ENCODE data around the gene ZFP42. TPM values are rescaled to one million over a fixed set of nuclear protein-coding genes. Genes with fewer than 3 reads are reported as not detected.

The ZFP42 gene
- total and polyA plus RNA-seq, 2 of the 8 experiments (the other 6 are each of a cell fraction or from before 2014, with no cell fraction given), result 69.4 to 188 TPM

DNA sequence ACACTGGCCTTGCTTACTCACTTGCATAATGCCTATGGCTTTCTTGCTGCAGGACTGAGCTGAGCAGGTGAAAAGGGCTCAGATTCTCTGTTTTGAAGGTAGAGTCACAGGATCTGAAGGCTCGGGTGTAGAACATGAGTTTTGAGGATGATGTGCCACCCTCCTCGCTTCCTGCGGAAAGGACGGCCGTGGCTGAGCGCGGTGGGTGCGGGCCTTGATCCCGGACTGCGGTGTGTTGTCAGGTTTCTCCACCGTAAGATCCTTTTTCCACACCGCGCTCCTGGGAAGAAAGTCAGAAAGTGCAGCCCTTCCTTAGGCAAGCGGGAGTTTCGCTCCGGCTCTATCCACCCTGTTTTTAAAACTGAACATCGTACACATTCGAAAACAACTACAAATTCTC is 36.2 kb downstream of the ZFP42 start:
- FAIRE-seq, result no peak
- peak overlapping the region; percentile 16 to 51 (median 28); a peak in 6 of 8 replicates for H3K4me3 ChIP-seq (ENCODE audit: extremely low read depth in 1 of 4, insufficient read depth in 2 of 4, low read depth in 3 of 4, low read length in 4 of 4)
- peak overlapping the region; percentile 87 for H3K27ac ChIP-seq (ENCODE audit: low read depth, low read length)
- TF ChIP-seq SP2 (IDR thresholded peaks at IDR 0.05; ENCODE audit: low read length) (no peak), CBX8 (IDR thresholded peaks at IDR 0.05; ENCODE audit: borderline replicate concordance, low read depth, low read length) (no peak), BACH1 (IDR thresholded peaks at IDR 0.05; ENCODE audit: low read length) (no peak), KDM5A (IDR thresholded peaks at IDR 0.05; ENCODE audit: low read length) (no peak), EP300 (IDR thresholded peaks at IDR 0.05; ENCODE audit: borderline replicate concordance in 1 of 2, low read depth in 2 of 2, low read length in 2 of 2) (no peak), SRF (IDR thresholded peaks at IDR 0.05; ENCODE audit: low read depth, low read length) (no peak), TCF12 (IDR thresholded peaks at IDR 0.05; ENCODE audit: low read depth, low read length) (no peak), MAFK (IDR thresholded peaks at IDR 0.05; ENCODE audit: low read depth, low read length) (no peak)

More for the DNA sequence above, 36.2 kb downstream of the ZFP42 start:
- H3K23ac ChIP-seq (ENCODE audit: insufficient read length), result no peak overlapping the region
- no peak overlapping the region; the same call in 1 of the 2 replicates for H4K8ac ChIP-seq (ENCODE audit: extremely low read depth, insufficient read depth, low read length)
- WGBS, 2 experiments (ENCODE audit: extremely low coverage in 1 of 2, insufficient coverage in 1 of 2, insufficient read length in 1 of 2, insufficient replicate concordance in 2 of 2, low coverage in 1 of 2, low lambda C conversion rate in 2 of 2, missing lambda C conversion rate in 1 of 2), result 4% methylated on average over 18 of the region's 18 CpGs; no CpG with 5 or more reads in 1 of the 2 experiments
- H4K20me1 ChIP-seq (replicated peaks in 1 of 2; ENCODE audit: control insufficient read depth in 1 of 2, insufficient read depth in 2 of 2, low read length in 2 of 2), result peaks cover 0 to 3% of the 10 kb centered on the region in 2 experiments
- peak overlapping the region; percentile 98; the same call in 1 of the 2 replicates for H2BK5ac ChIP-seq (ENCODE audit: low read depth, low read length)
- H3K9ac ChIP-seq (replicated peaks in 1 of 4; ENCODE audit: extremely low read depth in 1 of 4, low read depth in 3 of 4, low read length in 3 of 4), result peak overlapping the region in 3 of 4 experiments; percentile 41 to 60 (median 59); a peak in 5 of 7 replicates
- peak overlapping the region; percentile 41 for H4K5ac ChIP-seq (ENCODE audit: insufficient read length, low read depth, low read length)
- peak overlapping the region; percentile 89 for H3K18ac ChIP-seq (ENCODE audit: extremely low read depth, low read length)
- H3K36me3 ChIP-seq (ENCODE audit: control insufficient read depth in 2 of 4, insufficient read depth in 4 of 4, low read length in 3 of 4), result no peaks in the 10 kb centered on the region
- H3K79me2 ChIP-seq (ENCODE audit: control insufficient read depth in 1 of 2, insufficient read depth in 2 of 2, low read length in 2 of 2), result no peaks in the 10 kb centered on the region; a peak in 1 of 4 replicates
- H2BK15ac ChIP-seq (ENCODE audit: low read length), result no peak overlapping the region
- peak overlapping the region; percentile 83 for H4K91ac ChIP-seq (replicated peaks; ENCODE audit: insufficient read length, low read length)
- peak overlapping the region; percentile 98 for H2BK12ac ChIP-seq (ENCODE audit: low read depth, low read length)
- peak overlapping the region; percentile 89; the same call in 1 of the 2 replicates for H2BK20ac ChIP-seq (ENCODE audit: low read length)
- H2BK120ac ChIP-seq (replicated peaks; ENCODE audit: low read depth, low read length), result peak overlapping the region; percentile 91
- POLR2A ChIA-PET (ENCODE audit: partially characterized antibody), result interaction anchor here (0.6 to 2.8 kb wide), 12 partner anchors 10 to 368 kb away, joined by 3 to 22 read pairs (median 4); partner anchors contain the start of gene ZFP42
- peak overlapping the region; percentile 1 for H3K4ac ChIP-seq (replicated peaks; ENCODE audit: insufficient read length, low read depth, low read length)
- no peaks in the 10 kb centered on the region; a peak in 1 of 4 replicates for H3K9me3 ChIP-seq (ENCODE audit: insufficient read depth in 2 of 2, low read depth in 1 of 2, low read length in 1 of 2)
- DNase-seq (ENCODE audit: low read depth in 1 of 2, low spot score in 2 of 2), result peak in 1 of 2 experiments; percentile 72
- H3K4me1 ChIP-seq (replicated peaks in 1 of 4; ENCODE audit: control insufficient read depth in 3 of 4, insufficient read depth in 4 of 4, low read length in 3 of 4), result peaks cover 9 to 12% (median 11%) of the 10 kb centered on the region in 4 experiments; a peak in 6 of 7 replicates
- CTCF ChIA-PET (ENCODE audit: partially characterized antibody), result interaction anchor here (0.7 kb wide), 1 partner anchor 120 kb away, joined by 3 read pairs; no protein-coding TSS in a partner anchor
- H3K27me3 ChIP-seq (replicated peaks in 1 of 4; ENCODE audit: control insufficient read depth in 3 of 4, extremely low read depth in 1 of 4, insufficient read depth in 3 of 4, low read length in 3 of 4), result no peaks in the 10 kb centered on the region
- peaks cover 3% of the 10 kb centered on the region for H3K79me1 ChIP-seq (ENCODE audit: low read depth, low read length)
- peak overlapping the region; percentile 88 for H2AFZ ChIP-seq (ENCODE audit: low read length)
- no peak overlapping the region for H3K14ac ChIP-seq (ENCODE audit: insufficient read length)
- peak overlapping the region; percentile 74 to 96 for H3K4me2 ChIP-seq (ENCODE audit: insufficient read depth in 1 of 2, low read depth in 2 of 2, low read length in 2 of 2)
- peak overlapping the region; percentile 7; the same call in 1 of the 2 replicates for H2AK5ac ChIP-seq (ENCODE audit: low read depth, low read length)
- H3K23me2 ChIP-seq (ENCODE audit: low read depth, low read length), result peaks cover 7% of the 10 kb centered on the region; the same call in 1 of the 2 replicates
- no peak overlapping the region for H3K56ac ChIP-seq (replicated peaks; ENCODE audit: insufficient read length, low read depth, low read length)
